Sigmoid colon (tissue), 7 donors: ENCODE measurements around the gene BSG. TPM values are rescaled to one million over a fixed set of nuclear protein-coding genes. Genes with fewer than 3 reads are reported as not detected.
"Not testable (repeated sequence)": the region's sequence is repeated elsewhere in the genome, so short reads cannot be mapped to it uniquely, and the experiment has no call there.

Experiments
- DNase-seq: peaks from one replicate; pipeline ENCODE4 v3.0.0-alpha.2; 2019
- H3K27ac ChIP-seq, 4 donors: fragments of 200-600 bp; sonication (generic); one replicate each; pipeline ENCODE4 v1.5.1; 2016 to 2019; ENCODE audit warnings: mild to moderate bottlenecking in 1 of 4
- H3K27me3 ChIP-seq, 3 donors: fragments of 200-600 bp; sonication (generic); one replicate each; pipeline ENCODE4 v1.5.1; 2019; ENCODE audit warnings: mild to moderate bottlenecking in 1 of 3
- H3K36me3 ChIP-seq, 4 donors: fragments of 200-600 bp; sonication (generic); one replicate each; pipeline ENCODE4 v1.5.1; 2016 to 2019
- H3K4me1 ChIP-seq, 4 donors: fragments of 200-600 bp; sonication (generic); one replicate each; pipeline ENCODE4 v1.5.1; 2017 to 2019
- H3K4me3 ChIP-seq, 4 donors: fragments of 200-600 bp; sonication (generic); one replicate each; pipeline ENCODE4 v1.5.1; 2017 to 2019; ENCODE audit warnings: mild to moderate bottlenecking in 2 of 4, moderate library complexity in 1 of 4
- H3K9me3 ChIP-seq, 4 donors: fragments of 200-600 bp in 3 of 4; sonication (generic) in 3 of 4; one replicate each; pipeline versions ENCODE4 v1.5.1 to v1.6.1; 2013 to 2019
- CTCF ChIP-seq, 4 experiments: fragments of 450-650 bp in 3 of 4; fragments of 200-600 bp in 1 of 4; IDR thresholded peaks; one replicate each; pipeline ENCODE4 v1.5.1; 2016 to 2019; ENCODE audit warnings: antibody characterized with exemption in 4 of 4, mild to moderate bottlenecking in 3 of 4, moderate library complexity in 2 of 4
- EP300 ChIP-seq, 4 donors: sonication (generic); formaldehyde crosslinking; IDR thresholded peaks; one replicate each; pipeline ENCODE4 v1.6.1; 2017; ENCODE audit warnings: antibody characterized with exemption in 4 of 4
- POLR2A ChIP-seq, 2 donors: fragments of 450-650 bp; IDR thresholded peaks; one replicate each; pipeline ENCODE4 v1.6.1; 2016; ENCODE audit warnings: antibody characterized with exemption in 2 of 2, mild to moderate bottlenecking in 2 of 2, moderate library complexity in 2 of 2
- POLR2AphosphoS5 ChIP-seq, 4 donors: sonication (generic); formaldehyde crosslinking; IDR thresholded peaks; one replicate each; pipeline ENCODE4 v1.6.1; 2017; ENCODE audit warnings: antibody characterized with exemption in 4 of 4
- WGBS, 2 donors: extraction: QIAGEN DNeasy Blood & Tissue Kit; methylation state at CpG; one replicate each; pipeline ENCODE4 v1.1.7; 2013; 5-methylcytosine and 5-hydroxymethylcytosine counted together
- intact Hi-C: fragments of 100-400 bp; cut with DNase I; formaldehyde crosslinking; loops from one replicate; pipeline ENCODE4 v1.15.1; 2023
- polyA plus RNA-seq, 3 donors: library from polyadenylated mRNA; stranded (reverse); fragments of 200-250 nt; gene quantifications; one replicate each; pipeline ENCODE4 v1.2.3, GENCODE V29; 2013
- total RNA-seq, 4 donors: library from RNA; depleted of rRNA; stranded (reverse); fragments of >200 nt; gene quantifications; one replicate each; pipeline ENCODE4 v1.1.0, GENCODE V29; 2016
- donor health status: healthy with polysubstance abuse.
- donor health status: Bipolar disorder and iron deficiency.
- donor health status: healthy.

Gene BSG
- total and polyA plus RNA-seq, 7 donors, result 218 to 715 (median 475) TPM

- no peak overlapping the region for H3K4me3 ChIP-seq
- intact Hi-C loops, result no loop called here
- WGBS, 2 donors, result 80 to 89% methylated on average over 31 of the region's 31 CpGs
- no peak overlapping the region for H3K27ac ChIP-seq
- H3K4me1 ChIP-seq, result peaks cover 0 to 13% (median 8%) of the 10 kb centered on the region in 4 donors
- TF ChIP-seq POLR2A (IDR thresholded peaks at IDR 0.05) (no peak), EP300 (IDR thresholded peaks at IDR 0.05) (no peak), CTCF (IDR thresholded peaks at IDR 0.05) (no peak), POLR2AphosphoS5 (IDR thresholded peaks at IDR 0.05) (no peak)
- no peaks in the 10 kb centered on the region for H3K9me3 ChIP-seq
- no peak for DNase-seq
- peaks cover 32 to 56% (median 44%) of the 10 kb centered on the region in 4 donors for H3K36me3 ChIP-seq
- H3K27me3 ChIP-seq, result peaks cover 3 to 39% (median 9%) of the 10 kb centered on the region in 3 donors
These were observed 10.3 kb downstream of the BSG start for GRCh38 chr19:582497-583197.

DNA sequence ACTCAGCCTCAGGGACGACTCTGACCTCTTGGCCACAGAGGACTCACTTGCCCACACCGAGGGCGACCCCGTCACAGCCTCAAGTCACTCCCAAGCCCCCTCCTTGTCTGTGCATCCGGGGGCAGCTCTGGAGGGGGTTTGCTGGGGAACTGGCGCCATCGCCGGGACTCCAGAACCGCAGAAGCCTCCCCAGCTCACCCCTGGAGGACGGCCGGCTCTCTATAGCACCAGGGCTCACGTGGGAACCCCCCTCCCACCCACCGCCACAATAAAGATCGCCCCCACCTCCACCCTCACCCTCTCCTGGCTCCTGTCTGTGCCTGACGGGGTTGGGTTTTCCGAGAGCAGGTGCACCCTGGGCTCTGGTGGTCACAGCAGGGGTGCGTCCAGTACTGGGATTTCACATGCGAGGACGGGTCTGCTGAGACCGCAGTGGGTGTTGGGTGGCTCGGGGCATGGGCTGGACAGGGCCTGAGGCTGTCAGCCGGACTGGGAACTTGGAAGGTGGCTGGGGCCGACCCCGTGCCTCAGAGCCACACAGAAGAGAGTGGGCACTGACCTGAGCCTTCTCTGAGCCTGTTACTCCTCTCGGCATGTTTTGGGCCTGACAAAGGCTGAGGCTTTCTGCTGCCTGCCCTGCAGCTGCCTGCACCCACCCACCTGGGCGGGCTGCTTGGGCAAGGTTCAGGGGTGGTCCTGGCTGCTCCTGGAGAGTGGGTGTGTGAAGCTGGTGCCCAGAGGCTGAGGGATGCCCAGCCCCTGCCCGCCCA is 11.0 kb downstream of the BSG start:
- Histone ChIP-seq H3K4me1 (peaks cover 0 to 18% (median 13%) of the 10 kb centered on the region in 4 donors), H3K27ac (no peak overlapping the region), H3K27me3 (peaks cover 10 to 46% (median 11%) of the 10 kb centered on the region in 3 donors), H3K4me3 (no peak overlapping the region), H3K9me3 (no peaks in the 10 kb centered on the region), H3K36me3 (peaks cover 26 to 49% (median 39%) of the 10 kb centered on the region in 4 donors)
- intact Hi-C loops, result no loop called here
- TF ChIP-seq POLR2AphosphoS5 (IDR thresholded peaks at IDR 0.05), result no peak
- no peak for TF ChIP-seq EP300 (IDR thresholded peaks at IDR 0.05)
- no peak for TF ChIP-seq POLR2A (IDR thresholded peaks at IDR 0.05)
- TF ChIP-seq CTCF (IDR thresholded peaks at IDR 0.05), result no peak
- no peak for DNase-seq
- WGBS, 2 donors, result 86 to 93% methylated on average over 27 of the region's 27 CpGs

GRCh38 chr19:583968-584239 is 11.5 kb downstream of the BSG start:
- H3K4me3 ChIP-seq, result no peak overlapping the region
- TF ChIP-seq POLR2AphosphoS5 (IDR thresholded peaks at IDR 0.05) (no peak), EP300 (IDR thresholded peaks at IDR 0.05) (no peak), CTCF (IDR thresholded peaks at IDR 0.05) (no peak), POLR2A (IDR thresholded peaks at IDR 0.05) (no peak)
- 67 to 80% methylated on average over 5 of the region's 5 CpGs for WGBS, 2 donors
- peaks cover 15 to 51% (median 17%) of the 10 kb centered on the region in 3 donors for H3K27me3 ChIP-seq
- DNase-seq, result no peak
- H3K36me3 ChIP-seq, result peaks cover 25 to 48% (median 38%) of the 10 kb centered on the region in 4 donors
- no peak overlapping the region for H3K27ac ChIP-seq
- H3K9me3 ChIP-seq, result no peaks in the 10 kb centered on the region
- peaks cover 0 to 22% (median 17%) of the 10 kb centered on the region in 4 donors for H3K4me1 ChIP-seq
- intact Hi-C loops, result no loop called here

- H3K27ac ChIP-seq, result no peak overlapping the region
- TF ChIP-seq POLR2AphosphoS5 (IDR thresholded peaks at IDR 0.05) (peak in 1 of 4 donors; percentile 55), POLR2A (IDR thresholded peaks at IDR 0.05) (no peak), EP300 (IDR thresholded peaks at IDR 0.05) (no peak), CTCF (IDR thresholded peaks at IDR 0.05) (peak; percentile 70 to 85 (median 76))
- no peak overlapping the region for H3K4me3 ChIP-seq
- intact Hi-C loops, result no loop called here
- no peaks in the 10 kb centered on the region for H3K9me3 ChIP-seq
- peaks cover 19 to 56% (median 22%) of the 10 kb centered on the region in 3 donors for H3K27me3 ChIP-seq
- peaks cover 25 to 44% (median 38%) of the 10 kb centered on the region in 4 donors for H3K36me3 ChIP-seq
- H3K4me1 ChIP-seq, result peaks cover 0 to 27% (median 21%) of the 10 kb centered on the region in 4 donors
- 19 to 36% methylated on average over 38 of the region's 38 CpGs for WGBS, 2 donors
- no peak for DNase-seq
These were observed 12.0 kb downstream of the BSG start for GRCh38 chr19:584240-585001.

DNA sequence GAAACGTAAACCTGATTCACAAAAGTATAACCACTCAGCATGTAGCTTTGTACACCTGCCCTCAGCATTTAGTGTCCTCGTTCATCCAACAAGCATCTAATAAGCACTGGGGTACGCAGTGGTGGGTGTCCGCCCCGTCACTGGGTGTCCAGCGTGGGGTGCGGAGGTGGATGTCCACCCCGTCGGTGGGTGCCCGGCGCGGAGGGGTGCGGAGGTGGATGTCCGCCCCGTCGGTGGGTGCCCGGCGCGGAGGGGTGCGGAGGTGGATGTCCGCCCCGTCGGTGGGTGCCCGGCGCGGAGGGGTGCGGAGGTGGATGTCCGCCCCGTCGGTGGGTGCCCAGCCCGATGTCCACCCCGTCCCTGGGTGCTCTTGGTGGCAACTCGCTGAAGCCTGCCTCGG is 12.8 kb downstream of the BSG start:
- intact Hi-C loops, H3K27ac ChIP-seq, H3K4me3 ChIP-seq, DNase-seq, H3K9me3 ChIP-seq: not testable (repeated sequence)
- WGBS, 2 donors, result 79 to 86% methylated on average over 34 of the region's 34 CpGs
- Histone ChIP-seq H3K27me3 (peaks cover 19 to 58% (median 23%) of the 10 kb centered on the region in 3 donors), H3K36me3 (peaks cover 24 to 36% (median 30%) of the 10 kb centered on the region in 4 donors), H3K4me1 (peaks cover 0 to 29% (median 22%) of the 10 kb centered on the region in 4 donors)
